HUES64 (cell line): ENCODE results near the gene RASSF4.
A peak's percentile ranks its signal among the peaks of the same experiment; 100 is the strongest.

ENCODE experiments used
- H3K27ac ChIP-seq: 2 replicates; pipeline ENCODE4 v1.7.0; 2013; ENCODE audit warnings: low read depth, low read length, inconsistent platforms
- H3K27me3 ChIP-seq: 2 replicates; pipeline ENCODE4 v1.6.1; 2013; ENCODE audit warnings: mild to moderate bottlenecking, low read length; ENCODE audit not compliant: insufficient read depth
- H3K36me3 ChIP-seq: 2 replicates; pipeline ENCODE4 v1.6.1; 2013; ENCODE audit warnings: mild to moderate bottlenecking, low read length; ENCODE audit not compliant: insufficient read depth
- H3K4me1 ChIP-seq: 2 replicates; pipeline ENCODE4 v1.6.1; 2013; ENCODE audit warnings: mild to moderate bottlenecking, low read length, moderate library complexity; ENCODE audit not compliant: insufficient read depth
- H3K4me3 ChIP-seq: 2 replicates; pipeline ENCODE4 v1.5.1; 2013; ENCODE audit warnings: mild to moderate bottlenecking, low read length, moderate library complexity
- H3K9ac ChIP-seq: 2 replicates; pipeline ENCODE4 v1.6.1; 2013; ENCODE audit warnings: mild to moderate bottlenecking, low read depth, low read length
- H3K9me3 ChIP-seq: 2 replicates; pipeline ENCODE4 v1.6.1; 2013; ENCODE audit warnings: low read depth, low read length; ENCODE audit not compliant: insufficient read depth
- WGBS: fragments of 150-250, 120-280 bp; methylation state at CpG from one replicate; pipeline ENCODE4 v1.1.7; 2013; ENCODE audit warnings: missing lambda C conversion rate; 5-methylcytosine and 5-hydroxymethylcytosine counted together

The RASSF4 gene

GRCh38 chr10:44960088-44960460 lies 472 bp downstream of the RASSF4 start:
- H3K4me1 ChIP-seq: peaks cover 55% of the 10 kb centered on the region
- no peaks in the 10 kb centered on the region for H3K9me3 ChIP-seq
- H3K27ac ChIP-seq: no peak overlapping the region
- H3K27me3 ChIP-seq: peaks cover 10% of the 10 kb centered on the region
- no peak overlapping the region for H3K9ac ChIP-seq
- peak overlapping the region; percentile 66 for H3K4me3 ChIP-seq
- WGBS: 27% methylated on average over 8 of the region's 8 CpGs
- no peaks in the 10 kb centered on the region for H3K36me3 ChIP-seq

- no peak overlapping the region for H3K27ac ChIP-seq
- H3K9ac ChIP-seq: no peak overlapping the region
- H3K9me3 ChIP-seq: no peaks in the 10 kb centered on the region
- peaks cover 10% of the 10 kb centered on the region for H3K27me3 ChIP-seq
- peaks cover 60% of the 10 kb centered on the region for H3K4me1 ChIP-seq
- WGBS: 75% methylated on average over 7 of the region's 7 CpGs
- H3K36me3 ChIP-seq: no peaks in the 10 kb centered on the region
- peak overlapping the region; percentile 66; the same call in 1 of the 2 replicates for H3K4me3 ChIP-seq
These were observed 1.1 kb downstream of the RASSF4 start for GRCh38 chr10:44960482-44961229.

- 82% methylated on average over 4 of the region's 4 CpGs for WGBS
- H3K36me3 ChIP-seq: no peaks in the 10 kb centered on the region
- no peak overlapping the region for H3K27ac ChIP-seq
- H3K4me3 ChIP-seq: no peak overlapping the region
- peaks cover 10% of the 10 kb centered on the region for H3K27me3 ChIP-seq
- H3K9ac ChIP-seq: no peak overlapping the region
- H3K4me1 ChIP-seq: peaks cover 66% of the 10 kb centered on the region
- H3K9me3 ChIP-seq: no peaks in the 10 kb centered on the region
These were observed 1.6 kb downstream of the RASSF4 start for GRCh38 chr10:44961230-44961571.

- Histone ChIP-seq H3K4me1 (peaks cover 67% of the 10 kb centered on the region), H3K9me3 (no peaks in the 10 kb centered on the region), H3K9ac (no peak overlapping the region), H3K4me3 (no peak overlapping the region), H3K27ac (no peak overlapping the region), H3K27me3 (peaks cover 10% of the 10 kb centered on the region), H3K36me3 (no peaks in the 10 kb centered on the region)
- WGBS: 84% methylated on average over 11 of the region's 11 CpGs
These were observed 2.5 kb downstream of the RASSF4 start for GRCh38 chr10:44961931-44962750.

GRCh38 chr10:44962870-44963738 lies 3.5 kb downstream of the RASSF4 start:
- no peaks in the 10 kb centered on the region for H3K36me3 ChIP-seq
- peaks cover 67% of the 10 kb centered on the region for H3K4me1 ChIP-seq
- 73% methylated on average over 19 of the region's 19 CpGs for WGBS
- no peak overlapping the region for H3K9ac ChIP-seq
- no peak overlapping the region for H3K4me3 ChIP-seq
- H3K9me3 ChIP-seq: no peaks in the 10 kb centered on the region
- H3K27me3 ChIP-seq: peaks cover 10% of the 10 kb centered on the region
- peak overlapping the region; percentile 69; the same call in 1 of the 2 replicates for H3K27ac ChIP-seq

- Histone ChIP-seq H3K4me1 (peaks cover 58% of the 10 kb centered on the region), H3K4me3 (0 out of 2 replicates have a peak overlapping the region, but pooled peaks have one; percentile 4)
- 49% methylated on average over 15 of the region's 15 CpGs for WGBS
These were observed 4.4 kb downstream of the RASSF4 start for GRCh38 chr10:44963772-44964633.

GRCh38 chr10:44965104-44965503 lies 5.5 kb downstream of the RASSF4 start:
- H3K9ac ChIP-seq: no peak overlapping the region
- no peaks in the 10 kb centered on the region for H3K9me3 ChIP-seq
- H3K4me3 ChIP-seq: no peak overlapping the region; the same call in 1 of the 2 replicates
- WGBS: no CpG with 5 or more reads among the region's 1 CpG
- no peaks in the 10 kb centered on the region for H3K36me3 ChIP-seq
- H3K27ac ChIP-seq: peak overlapping the region; percentile 32; the same call in 1 of the 2 replicates
- peaks cover 7% of the 10 kb centered on the region for H3K27me3 ChIP-seq
- peaks cover 56% of the 10 kb centered on the region for H3K4me1 ChIP-seq

More at GRCh38 chr10:44963772-44964633, 4.4 kb downstream of the RASSF4 start:
- no peaks in the 10 kb centered on the region for H3K36me3 ChIP-seq
- peaks cover 10% of the 10 kb centered on the region for H3K27me3 ChIP-seq
- no peaks in the 10 kb centered on the region for H3K9me3 ChIP-seq
- H3K9ac ChIP-seq: peak overlapping the region; percentile 62
- H3K27ac ChIP-seq: peak overlapping the region; percentile 69

- no peaks in the 10 kb centered on the region; the same call in 1 of the 2 replicates for H3K36me3 ChIP-seq
- H3K9ac ChIP-seq: no peak overlapping the region
These were observed 6.1 kb downstream of the RASSF4 start for GRCh38 chr10:44965651-44966097.

GRCh38 chr10:44966129-44966815 lies 6.7 kb downstream of the RASSF4 start:
- Histone ChIP-seq H3K9ac (no peak overlapping the region), H3K36me3 (no peaks in the 10 kb centered on the region; the same call in 1 of the 2 replicates), H3K4me1 (peaks cover 44% of the 10 kb centered on the region), H3K27me3 (no peaks in the 10 kb centered on the region), H3K9me3 (no peaks in the 10 kb centered on the region), H3K27ac (no peak overlapping the region), H3K4me3 (no peak overlapping the region)
- WGBS: 83% methylated on average over 8 of the region's 8 CpGs

More at GRCh38 chr10:44965651-44966097, 6.1 kb downstream of the RASSF4 start:
- 87% methylated on average over 6 of the region's 6 CpGs for WGBS
- Histone ChIP-seq H3K4me3 (no peak overlapping the region), H3K4me1 (peaks cover 50% of the 10 kb centered on the region), H3K9me3 (no peaks in the 10 kb centered on the region), H3K27me3 (peaks cover 1% of the 10 kb centered on the region; the same call in 1 of the 2 replicates), H3K27ac (peak overlapping the region; percentile 32; the same call in 1 of the 2 replicates)
